ENCODE measurements around the gene C16orf74.

The C16orf74 gene

GRCh38 chr16:85774811-85775210 is 23.9 kb upstream of the C16orf74 start:
- no peak for DNase-seq (ENCODE audit: low read depth in 2 of 2)

- no peak for DNase-seq (ENCODE audit: low read depth in 2 of 2)
Measured at GRCh38 chr16:85774136-85774535, 23.2 kb upstream of the C16orf74 start.

GRCh38 chr16:85773044-85773443 is 22.1 kb upstream of the C16orf74 start:
- DNase-seq (ENCODE audit: low read depth in 2 of 2), result no peak

- no peak for DNase-seq (ENCODE audit: low read depth in 2 of 2)
Measured at GRCh38 chr16:85770741-85771140, 19.8 kb upstream of the C16orf74 start.

- DNase-seq (ENCODE audit: low read depth in 2 of 2), result no peak
Measured at GRCh38 chr16:85768199-85768598, 17.3 kb upstream of the C16orf74 start.

- DNase-seq (ENCODE audit: low read depth in 2 of 2), result peak; percentile 42 to 49
Measured at GRCh38 chr16:85767531-85767930, 16.6 kb upstream of the C16orf74 start.

GRCh38 chr16:85765767-85766166 is 14.9 kb upstream of the C16orf74 start:
- no peak for DNase-seq (ENCODE audit: low read depth in 2 of 2)

GRCh38 chr16:85765211-85765610 is 14.3 kb upstream of the C16orf74 start:
- no peak for DNase-seq (ENCODE audit: low read depth in 2 of 2)

- no peak for DNase-seq (ENCODE audit: low read depth in 2 of 2)
Measured at GRCh38 chr16:85763616-85764015, 12.7 kb upstream of the C16orf74 start.

- DNase-seq (ENCODE audit: low read depth in 2 of 2), result no peak
Measured at GRCh38 chr16:85762970-85763369, 12.1 kb upstream of the C16orf74 start.

- DNase-seq (ENCODE audit: low read depth in 2 of 2), result no peak
Measured at GRCh38 chr16:85761861-85762260, 11.0 kb upstream of the C16orf74 start.

GRCh38 chr16:85759631-85760419 is 8.9 kb upstream of the C16orf74 start:
- DNase-seq (ENCODE audit: low read depth in 2 of 2), result no peak

GRCh38 chr16:85759136-85759535 is 8.2 kb upstream of the C16orf74 start:
- DNase-seq (ENCODE audit: low read depth in 2 of 2), result no peak

GRCh38 chr16:85757341-85757822 is 6.5 kb upstream of the C16orf74 start:
- DNase-seq (ENCODE audit: low read depth in 2 of 2), result no peak

GRCh38 chr16:85755929-85756768 is 5.3 kb upstream of the C16orf74 start:
- DNase-seq (ENCODE audit: low read depth in 2 of 2), result no peak

GRCh38 chr16:85754413-85754812 is 3.5 kb upstream of the C16orf74 start:
- no peak for DNase-seq (ENCODE audit: low read depth in 2 of 2)

GRCh38 chr16:85753976-85754375 is 3.1 kb upstream of the C16orf74 start:
- no peak for DNase-seq (ENCODE audit: low read depth in 2 of 2)

- no peak for DNase-seq (ENCODE audit: low read depth in 2 of 2)
Measured at GRCh38 chr16:85753559-85753958, 2.7 kb upstream of the C16orf74 start.

- no peak for DNase-seq (ENCODE audit: low read depth in 2 of 2)
Measured at GRCh38 chr16:85752511-85753420, 1.9 kb upstream of the C16orf74 start.

- no peak for DNase-seq (ENCODE audit: low read depth in 2 of 2)
Measured at GRCh38 chr16:85751698-85752501, 1.0 kb upstream of the C16orf74 start.
